Stimulated activated CD4-positive, alpha-beta T cell treated with anti-CD3 and anti-CD28 coated beads, Interleukin-2, amount 100 ng/mL, for 4 hours (primary cell): ENCODE results near the gene STXBP5.

ENCODE experiments used
- DNase-seq: peaks from one replicate; pipeline ENCODE4 v3.0.0-alpha.2; 2020; ENCODE audit warnings: low read depth

STXBP5 gene

GRCh38 chr6:147438758-147439528, 234.7 kb downstream of the STXBP5 start:
- no peak for DNase-seq
